Fibroblast of mammary gland (primary cell): ENCODE data around the gene AMBP.

ENCODE experiments used
- DNase-seq: peaks from one replicate; pipeline ENCODE4 v3.0.0-alpha.2; 2010; ENCODE audit warnings: low read depth
- H3K4me3 ChIP-seq: 2 replicates; pipeline ENCODE4 v1.5.1; 2011; ENCODE audit warnings: low read depth, mild to moderate bottlenecking, low read length, moderate library complexity; ENCODE audit not compliant: control insufficient read depth
- CTCF ChIP-seq: conservative IDR thresholded peaks from 2 replicates; pipeline ENCODE4 v1.5.1; 2011; ENCODE audit warnings: low read depth, low read length, inconsistent platforms; ENCODE audit not compliant: control insufficient read depth, insufficient read depth

Gene AMBP

GRCh38 chr9:114078021-114078780, at the start of gene AMBP:
Gene AMBP, minus strand, starts transcription at chr9:114078300. Its CDS starts 91 bp downstream, at chr9:114078209.
- DNase-seq = peak; percentile 7
- H3K4me3 ChIP-seq = no peak within 1 kb of the TSS
- no peak for TF ChIP-seq CTCF

DNA sequence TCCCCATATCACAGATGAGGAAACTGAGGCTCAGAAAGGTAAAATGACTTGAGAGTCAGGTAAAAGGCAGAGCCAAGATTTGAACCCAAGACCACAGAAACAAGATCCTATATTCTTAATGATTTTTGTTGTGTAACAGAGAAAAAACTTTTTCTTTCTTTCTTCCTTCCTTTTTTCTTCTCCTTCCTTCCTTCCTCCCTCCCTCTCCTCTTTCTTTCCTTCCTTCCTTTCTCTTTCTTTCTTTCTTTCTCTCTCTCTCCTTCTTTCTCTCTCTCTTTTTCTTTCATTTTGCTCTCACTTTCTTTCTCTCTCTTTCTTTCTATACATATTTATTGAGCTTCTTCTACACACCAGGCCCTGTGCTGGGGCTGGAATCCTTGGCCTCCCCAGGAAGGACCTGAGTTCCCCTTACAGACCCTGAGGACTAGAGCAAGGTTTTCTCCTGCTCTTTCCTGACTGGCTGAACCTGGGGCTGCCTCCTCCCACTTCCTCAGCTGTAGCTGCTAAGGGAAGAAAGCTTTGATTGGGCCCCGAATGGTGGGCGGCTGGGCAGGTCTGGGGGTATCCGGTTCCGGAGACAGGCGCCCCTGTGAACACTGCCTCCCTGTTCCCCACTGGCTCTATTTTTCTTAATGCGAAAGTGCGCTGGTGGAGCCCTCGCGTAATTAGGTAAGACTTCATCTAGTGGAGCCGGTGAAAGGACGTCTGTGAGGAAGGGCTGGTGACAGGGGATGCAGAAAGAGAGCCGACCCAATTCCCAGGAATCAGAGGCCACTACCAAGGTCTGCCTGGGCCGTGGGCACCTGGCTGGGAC, 48.4 kb upstream of the AMBP start:
- TF ChIP-seq CTCF = no peak
- H3K4me3 ChIP-seq = no peak overlapping the region

GRCh38 chr9:114125476-114126013, 47.4 kb upstream of the AMBP start:
- no peak overlapping the region for H3K4me3 ChIP-seq
- TF ChIP-seq CTCF = no peak
- DNase-seq = no peak

More for the DNA sequence above, 48.4 kb upstream of the AMBP start:
- DNase-seq = no peak

DNA sequence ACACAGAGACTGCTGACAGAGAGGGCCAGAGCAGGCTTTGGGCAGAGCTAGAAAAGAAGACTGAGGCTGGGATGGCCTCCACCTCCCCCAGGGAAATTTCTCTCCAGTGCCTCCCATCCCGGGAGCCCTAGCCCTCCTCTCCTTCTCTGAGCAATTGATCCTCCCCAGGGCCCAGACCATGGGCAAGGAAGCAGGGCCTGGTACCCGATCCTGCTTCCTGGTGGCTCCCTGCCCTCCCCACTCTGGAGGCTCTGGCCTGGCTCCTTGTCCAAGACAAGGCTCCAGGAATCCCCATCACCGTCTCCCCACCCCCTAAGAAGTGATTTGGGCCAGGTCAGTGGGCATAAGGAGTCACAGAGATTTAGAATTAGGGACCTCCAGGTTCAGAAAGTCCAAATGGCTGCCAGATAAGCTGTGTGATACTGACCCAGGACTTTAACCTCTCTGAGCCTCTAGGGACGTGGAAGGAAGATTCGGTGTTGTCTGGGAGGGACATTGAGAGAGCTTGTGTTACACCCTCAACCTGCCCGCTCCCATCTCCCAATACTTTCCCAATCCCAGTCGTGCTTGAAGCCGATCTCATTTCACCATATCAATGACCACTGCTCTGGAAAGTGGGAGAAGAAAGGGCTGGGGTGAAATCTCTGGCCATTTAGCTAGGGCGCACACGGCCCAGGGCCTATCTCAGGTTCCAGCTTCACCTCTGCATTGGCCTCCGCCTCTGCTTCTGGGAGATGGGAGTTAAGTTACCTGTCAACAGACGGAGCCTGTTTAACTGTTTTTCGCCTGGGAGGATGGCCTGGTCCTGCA, 46.8 kb upstream of the AMBP start:
- no peak for DNase-seq
- no peak overlapping the region for H3K4me3 ChIP-seq
- TF ChIP-seq CTCF = no peak

DNA sequence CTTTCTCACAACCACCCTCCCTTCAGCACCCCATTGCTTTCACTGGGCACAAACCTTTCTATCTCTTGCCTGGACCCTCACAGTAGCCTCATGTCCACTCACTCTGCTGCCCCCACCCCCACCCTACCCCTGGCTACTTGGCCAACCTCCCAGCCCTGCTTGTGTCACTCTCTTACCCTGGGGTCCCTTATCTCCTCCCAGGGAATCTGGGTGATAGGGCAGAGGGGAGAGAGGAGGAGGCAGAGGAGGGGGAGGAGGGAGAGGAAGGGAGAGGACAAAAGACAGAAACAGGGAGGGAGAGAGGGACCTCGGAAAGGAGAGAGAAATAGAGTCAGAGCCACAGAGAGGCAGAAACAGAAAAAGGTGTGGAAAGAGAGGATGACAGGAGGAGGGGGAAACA, 46.0 kb upstream of the AMBP start:
- no peak overlapping the region for H3K4me3 ChIP-seq
- no peak for TF ChIP-seq CTCF
- DNase-seq = no peak
